ENCODE results near the gene TNF.

The TNF gene

GRCh38 chr6:31575335-31575901, at the start of gene TNF:
Gene TNF, plus strand, starts transcription at chr6:31575565. Its CDS starts 177 bp downstream, at chr6:31575742.
- peak; percentile 14 for DNase-seq

- no peak for DNase-seq
Observed at GRCh38 chr6:31525932-31526591, 49.3 kb upstream of the TNF start.

- DNase-seq: no peak
Observed at GRCh38 chr6:31528307-31528777, 47.0 kb upstream of the TNF start.

GRCh38 chr6:31528821-31529328, 46.5 kb upstream of the TNF start, which contains the start of gene MCCD1:
Gene MCCD1, plus strand, starts transcription at chr6:31528962. Its CDS starts 53 bp downstream, at chr6:31529015.
- DNase-seq: no peak

GRCh38 chr6:31529329-31530150, 45.8 kb upstream of the TNF start:
- no peak for DNase-seq

- no peak for DNase-seq
Observed at GRCh38 chr6:31530659-31531058, 44.7 kb upstream of the TNF start.

- no peak for DNase-seq
Observed at GRCh38 chr6:31531162-31531561, 44.2 kb upstream of the TNF start.

GRCh38 chr6:31531771-31532643, 43.4 kb upstream of the TNF start:
- DNase-seq: no peak

- DNase-seq: no peak
Observed at GRCh38 chr6:31532644-31533454, 42.5 kb upstream of the TNF start.

GRCh38 chr6:31533455-31533841, 41.9 kb upstream of the TNF start:
- no peak for DNase-seq

GRCh38 chr6:31534011-31534410, 41.4 kb upstream of the TNF start:
- DNase-seq: no peak

- no peak for DNase-seq
Observed at GRCh38 chr6:31534521-31535040, 40.8 kb upstream of the TNF start.

- no peak for DNase-seq
Observed at GRCh38 chr6:31535538-31536324, 39.6 kb upstream of the TNF start.

GRCh38 chr6:31538805-31539400, 36.5 kb upstream of the TNF start:
- no peak for DNase-seq

GRCh38 chr6:31540640-31541039, 34.7 kb upstream of the TNF start:
- no peak for DNase-seq

- peak; percentile 50 for DNase-seq
Observed at GRCh38 chr6:31541059-31541657, 34.2 kb upstream of the TNF start.

- peak; percentile 97 for DNase-seq
Observed at GRCh38 chr6:31541658-31542521, 33.5 kb upstream of the TNF start, which contains the start of gene DDX39B. Gene DDX39B, minus strand, starts transcription at chr6:31542003. Its CDS starts 1,471 bp downstream, at chr6:31540532.

- no peak for DNase-seq
Observed at GRCh38 chr6:31543639-31544038, 31.7 kb upstream of the TNF start.

GRCh38 chr6:31544676-31545075, 30.7 kb upstream of the TNF start:
- no peak for DNase-seq
